MM.1S (cell line): ENCODE measurements around the gene OPALIN.
"Not testable (repeated sequence)": the region's sequence is repeated elsewhere in the genome, so short reads cannot be mapped to it uniquely, and the experiment has no call there.

Experiments
- EZH2 ChIP-seq: fragments of 300-600 bp; sonication (generic); optimal IDR thresholded peaks from 2 replicates; pipeline ENCODE3; 2017; ENCODE audit warnings: low read depth, mild to moderate bottlenecking, antibody characterized with exemption, low read length, mixed read lengths
- EZH2phosphoT487 ChIP-seq: fragments of 300-600 bp; sonication (generic); IDR thresholded peaks from 2 replicates; pipeline ENCODE4 v1.6.1; 2018; ENCODE audit warnings: antibody characterized with exemption, low read length
- TF ChIP-seq, protein P1 (sequence below): fragments of 300-600 bp; sonication (generic); IDR thresholded peaks from 2 replicates; pipeline ENCODE4 v1.5.1; 2016; ENCODE audit warnings: antibody characterized with exemption, low read length, mixed read lengths

DNA sequence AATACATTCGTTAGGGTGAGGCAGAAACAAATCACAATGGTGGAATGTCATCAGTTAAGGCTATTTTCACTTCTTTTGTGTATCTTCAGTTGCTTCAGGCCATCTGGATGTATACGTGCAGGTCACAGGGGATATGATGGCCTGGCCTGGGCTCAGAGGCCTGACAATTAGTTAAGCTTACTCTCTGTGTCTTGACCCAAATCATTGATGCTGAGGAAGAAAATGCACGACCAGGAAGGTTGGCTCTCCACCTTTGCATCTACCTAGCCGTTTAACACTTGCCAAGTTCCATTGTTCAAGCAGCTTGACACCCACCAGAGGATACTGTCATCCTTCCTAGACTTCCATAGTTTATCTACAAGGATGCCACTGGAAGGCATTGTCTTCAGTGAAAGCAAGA lies 49.9 kb downstream of the OPALIN start:
- not testable (repeated sequence) for TF ChIP-seq EZH2, EZH2phosphoT487
- TF ChIP-seq, protein P1, sequence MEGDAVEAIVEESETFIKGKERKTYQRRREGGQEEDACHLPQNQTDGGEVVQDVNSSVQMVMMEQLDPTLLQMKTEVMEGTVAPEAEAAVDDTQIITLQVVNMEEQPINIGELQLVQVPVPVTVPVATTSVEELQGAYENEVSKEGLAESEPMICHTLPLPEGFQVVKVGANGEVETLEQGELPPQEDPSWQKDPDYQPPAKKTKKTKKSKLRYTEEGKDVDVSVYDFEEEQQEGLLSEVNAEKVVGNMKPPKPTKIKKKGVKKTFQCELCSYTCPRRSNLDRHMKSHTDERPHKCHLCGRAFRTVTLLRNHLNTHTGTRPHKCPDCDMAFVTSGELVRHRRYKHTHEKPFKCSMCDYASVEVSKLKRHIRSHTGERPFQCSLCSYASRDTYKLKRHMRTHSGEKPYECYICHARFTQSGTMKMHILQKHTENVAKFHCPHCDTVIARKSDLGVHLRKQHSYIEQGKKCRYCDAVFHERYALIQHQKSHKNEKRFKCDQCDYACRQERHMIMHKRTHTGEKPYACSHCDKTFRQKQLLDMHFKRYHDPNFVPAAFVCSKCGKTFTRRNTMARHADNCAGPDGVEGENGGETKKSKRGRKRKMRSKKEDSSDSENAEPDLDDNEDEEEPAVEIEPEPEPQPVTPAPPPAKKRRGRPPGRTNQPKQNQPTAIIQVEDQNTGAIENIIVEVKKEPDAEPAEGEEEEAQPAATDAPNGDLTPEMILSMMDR = not testable (repeated sequence)
